Activated effector memory CD4-positive, alpha-beta T cell treated with Interleukin-2 at 50 U/mL for 16 hours (primary cell): ENCODE data around the gene HHAT.

Experiments used
- DNase-seq: peaks from one replicate; pipeline ENCODE4 v3.0.0-alpha.2; 2020

HHAT gene

GRCh38 chr1:210361665-210362064 is 33.0 kb downstream of the HHAT start:
- no peak for DNase-seq

GRCh38 chr1:210362526-210362925 is 33.8 kb downstream of the HHAT start:
- no peak for DNase-seq

DNA sequence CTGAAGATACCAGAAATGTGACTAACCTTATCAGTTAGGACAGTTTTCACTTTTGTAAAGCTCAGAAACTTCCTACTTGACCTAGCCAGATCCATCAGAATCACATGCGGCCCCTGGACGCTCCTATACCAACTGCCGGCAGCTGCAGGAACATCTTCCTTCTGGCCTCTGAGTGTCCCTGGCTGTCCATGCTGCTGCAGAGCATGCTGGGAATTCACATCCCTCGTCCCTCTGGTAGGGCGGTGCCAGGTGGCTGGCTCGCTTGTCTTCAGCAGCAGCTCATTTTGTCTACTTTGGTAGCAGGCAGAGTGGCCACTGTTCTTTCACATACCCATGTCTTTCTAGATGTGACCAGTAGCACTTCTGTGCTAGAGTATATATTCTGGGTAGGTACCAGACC is 34.4 kb downstream of the HHAT start:
- DNase-seq = no peak

- no peak for DNase-seq
Measured at GRCh38 chr1:210364479-210364878, 35.8 kb downstream of the HHAT start.

DNA sequence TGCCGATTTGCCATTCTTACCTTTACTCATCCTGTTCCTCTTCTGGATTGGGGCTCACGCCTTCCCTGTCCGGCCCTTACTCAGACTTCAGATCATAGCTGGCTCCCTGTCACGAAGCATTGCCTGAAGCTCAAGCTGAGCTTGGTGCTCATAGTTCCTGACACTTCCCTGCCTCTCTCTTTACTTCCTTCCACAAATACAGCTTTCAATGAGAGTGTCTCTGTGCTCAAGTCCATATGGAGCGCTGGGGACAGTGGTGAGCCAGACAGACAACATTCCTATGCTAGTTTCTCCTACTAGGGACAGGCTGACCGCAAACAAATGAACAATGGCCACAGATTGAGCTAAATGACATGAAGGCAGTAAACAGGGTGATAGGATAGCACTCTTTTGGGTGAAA is 38.1 kb downstream of the HHAT start:
- no peak for DNase-seq

- DNase-seq = no peak
Measured at GRCh38 chr1:210367566-210367965, 38.9 kb downstream of the HHAT start.

DNA sequence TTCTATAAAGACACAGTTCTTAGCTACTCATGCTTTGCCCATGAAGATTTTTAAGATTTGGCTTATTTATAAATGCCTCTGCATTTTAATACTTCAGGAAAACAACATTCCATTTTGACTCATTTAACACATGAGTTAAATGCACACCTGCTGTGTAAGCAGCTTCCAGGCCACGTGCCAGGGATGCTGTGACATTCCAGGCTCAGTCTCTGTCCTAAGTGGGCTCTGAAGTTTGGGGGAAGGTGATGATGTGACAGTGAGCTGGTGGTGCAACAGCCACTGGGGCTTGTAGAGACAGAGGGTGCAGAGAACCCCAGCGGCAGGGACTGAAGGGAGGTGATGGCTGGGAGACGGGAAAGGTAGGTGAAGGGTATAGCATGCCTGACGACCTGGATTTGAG is 40.7 kb downstream of the HHAT start:
- no peak for DNase-seq

- DNase-seq = no peak
Measured at GRCh38 chr1:210371916-210372315, 43.2 kb downstream of the HHAT start.

- no peak for DNase-seq
Measured at GRCh38 chr1:210372491-210372890, 43.8 kb downstream of the HHAT start.

- DNase-seq = no peak
Measured at GRCh38 chr1:210372931-210373627, 44.4 kb downstream of the HHAT start.

DNA sequence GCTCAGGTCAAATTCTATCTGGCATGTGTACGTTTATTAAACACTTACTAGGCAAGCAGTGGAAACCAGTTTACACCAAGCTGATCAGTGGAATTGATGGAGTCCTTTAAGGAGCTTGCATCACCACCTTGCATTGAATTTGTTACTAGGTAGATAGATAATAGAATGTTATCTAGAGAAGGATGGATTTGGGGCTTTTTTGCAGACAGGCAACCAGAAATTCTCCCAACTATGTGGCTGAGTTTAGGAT is 44.9 kb downstream of the HHAT start:
- DNase-seq = no peak

- DNase-seq = peak; percentile 55
Measured at GRCh38 chr1:210373878-210374599, 45.3 kb downstream of the HHAT start.

GRCh38 chr1:210374600-210374953 is 45.9 kb downstream of the HHAT start:
- DNase-seq = no peak

GRCh38 chr1:210376836-210377372 is 48.2 kb downstream of the HHAT start:
- no peak for DNase-seq

- no peak for DNase-seq
Measured at GRCh38 chr1:210377731-210378333, 49.1 kb downstream of the HHAT start.

DNA sequence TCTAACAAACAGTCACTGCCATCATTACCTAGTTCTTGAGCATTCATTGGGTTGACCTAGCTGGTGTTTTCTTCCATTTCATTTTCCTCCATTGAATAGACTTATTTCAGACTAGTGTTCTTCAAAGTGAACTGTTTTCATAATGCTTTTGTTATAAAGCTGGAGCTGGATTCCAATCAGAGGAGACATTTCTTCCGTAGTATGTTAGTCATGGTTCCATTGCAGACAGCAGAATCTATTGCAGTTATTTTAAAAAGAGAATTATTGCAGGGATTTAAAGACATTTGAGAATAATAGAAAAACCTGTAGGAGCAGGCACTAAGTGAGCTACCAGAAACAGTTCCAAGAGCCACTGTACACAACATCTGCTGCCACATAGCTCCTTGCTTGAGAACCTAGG is 50.0 kb downstream of the HHAT start:
- no peak for DNase-seq

- DNase-seq = no peak
Measured at GRCh38 chr1:210381934-210382333, 53.2 kb downstream of the HHAT start.

DNA sequence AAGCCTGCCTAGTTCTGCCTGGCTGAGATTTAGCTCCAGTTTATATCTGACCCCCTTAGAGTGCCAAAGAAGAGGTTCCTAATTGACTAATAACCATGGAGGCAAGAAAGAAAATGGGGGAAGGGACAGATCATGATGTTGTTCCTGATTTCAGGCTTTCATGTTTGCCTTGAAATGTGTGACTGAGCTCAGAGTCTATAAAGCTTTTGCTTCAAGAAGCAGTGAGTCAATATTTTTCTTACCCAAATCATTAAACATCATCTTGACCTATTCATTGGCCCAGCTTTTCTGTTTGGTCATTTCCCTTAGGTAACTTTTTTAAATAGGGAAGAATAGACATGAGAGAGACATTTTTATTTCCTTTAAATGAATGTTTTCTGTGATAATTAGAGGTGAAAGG is 55.9 kb downstream of the HHAT start:
- no peak for DNase-seq

DNA sequence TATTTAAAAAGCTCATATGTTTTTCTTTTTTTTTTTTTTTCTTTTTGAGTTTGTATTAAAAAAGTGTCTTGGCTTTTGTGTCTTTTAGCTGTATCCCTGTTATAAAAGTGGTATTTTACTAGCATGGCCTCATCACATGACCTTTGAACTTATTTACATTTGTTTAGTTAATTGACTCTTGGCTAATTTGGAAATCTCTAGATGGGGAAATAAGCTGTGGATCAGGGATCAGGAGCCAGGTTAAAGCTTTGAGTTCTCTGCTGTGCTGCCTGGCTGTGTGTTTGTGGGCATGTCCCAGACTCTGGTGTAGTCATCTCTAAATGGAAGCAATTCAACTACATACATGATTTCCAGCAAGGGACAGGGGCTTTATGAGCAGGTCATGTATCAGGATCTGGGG is 56.5 kb downstream of the HHAT start:
- no peak for DNase-seq

GRCh38 chr1:210394281-210394821 is 65.6 kb downstream of the HHAT start:
- DNase-seq = no peak

DNA sequence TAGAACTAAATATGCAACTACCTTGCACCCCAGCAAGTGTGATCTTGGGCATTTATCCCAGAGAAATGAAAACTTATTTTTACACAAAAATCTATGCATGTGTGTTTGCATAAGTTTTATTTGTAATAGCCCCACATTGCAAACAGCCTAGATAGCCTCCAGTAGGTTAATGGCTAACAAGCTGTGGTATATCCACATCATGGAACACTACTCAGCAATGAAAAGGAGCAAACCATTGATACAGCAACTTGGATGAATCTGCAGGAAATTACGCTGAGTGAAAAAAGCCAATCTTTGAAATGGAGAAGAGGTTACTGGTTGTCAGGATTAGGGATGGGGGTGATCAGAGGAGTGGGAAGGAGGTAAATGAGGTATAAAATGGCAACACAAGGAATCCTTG is 67.8 kb downstream of the HHAT start:
- DNase-seq = no peak

DNA sequence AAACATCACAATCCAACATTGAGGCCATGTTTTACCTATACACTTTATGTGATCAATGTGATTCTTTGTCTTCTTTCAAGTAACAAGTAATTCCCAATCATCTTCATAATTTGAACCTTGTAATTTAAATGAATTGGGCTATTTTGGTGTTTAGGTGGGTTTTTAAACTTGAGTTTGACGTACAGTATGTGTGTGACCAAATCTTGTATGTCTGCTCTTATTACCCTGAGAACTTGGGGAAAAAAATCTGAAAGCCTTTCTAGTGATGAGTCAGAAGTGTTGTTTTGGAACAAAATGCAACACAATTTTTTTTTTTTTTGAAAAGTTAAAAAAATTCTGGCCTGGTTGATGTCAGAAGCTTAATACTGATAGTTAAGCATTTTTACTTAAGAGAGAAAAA is 68.5 kb downstream of the HHAT start:
- no peak for DNase-seq

GRCh38 chr1:210397681-210398080 is 69.0 kb downstream of the HHAT start:
- DNase-seq = no peak

GRCh38 chr1:210398466-210398865 is 69.8 kb downstream of the HHAT start:
- no peak for DNase-seq
